Measurements from ENCODE around the gene IGDCC3.

- TF ChIP-seq EZH2 (IDR thresholded peaks at IDR 0.05; ENCODE audit: borderline replicate concordance, insufficient read depth, low read depth, low read length, poor library complexity, severe bottlenecking), result no peak
- TF ChIP-seq, protein P1, sequence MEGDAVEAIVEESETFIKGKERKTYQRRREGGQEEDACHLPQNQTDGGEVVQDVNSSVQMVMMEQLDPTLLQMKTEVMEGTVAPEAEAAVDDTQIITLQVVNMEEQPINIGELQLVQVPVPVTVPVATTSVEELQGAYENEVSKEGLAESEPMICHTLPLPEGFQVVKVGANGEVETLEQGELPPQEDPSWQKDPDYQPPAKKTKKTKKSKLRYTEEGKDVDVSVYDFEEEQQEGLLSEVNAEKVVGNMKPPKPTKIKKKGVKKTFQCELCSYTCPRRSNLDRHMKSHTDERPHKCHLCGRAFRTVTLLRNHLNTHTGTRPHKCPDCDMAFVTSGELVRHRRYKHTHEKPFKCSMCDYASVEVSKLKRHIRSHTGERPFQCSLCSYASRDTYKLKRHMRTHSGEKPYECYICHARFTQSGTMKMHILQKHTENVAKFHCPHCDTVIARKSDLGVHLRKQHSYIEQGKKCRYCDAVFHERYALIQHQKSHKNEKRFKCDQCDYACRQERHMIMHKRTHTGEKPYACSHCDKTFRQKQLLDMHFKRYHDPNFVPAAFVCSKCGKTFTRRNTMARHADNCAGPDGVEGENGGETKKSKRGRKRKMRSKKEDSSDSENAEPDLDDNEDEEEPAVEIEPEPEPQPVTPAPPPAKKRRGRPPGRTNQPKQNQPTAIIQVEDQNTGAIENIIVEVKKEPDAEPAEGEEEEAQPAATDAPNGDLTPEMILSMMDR (IDR thresholded peaks at IDR 0.05), result no peak
Observed at GRCh38 chr15:65391732-65392131, 13.9 kb upstream of the IGDCC3 start.
